Stimulated activated CD8-positive, alpha-beta memory T cell treated with anti-CD3 and anti-CD28 coated beads, Interleukin-15, amount 100 ng/mL, for 1 hour (primary cell): ENCODE data around the gene CDK5RAP2.

Experiments used
- DNase-seq: peaks from one replicate; pipeline ENCODE4 v3.0.0-alpha.2; 2020; ENCODE audit warnings: low read depth

Gene CDK5RAP2

GRCh38 chr9:120436446-120436845 is 143.5 kb downstream of the CDK5RAP2 start:
- DNase-seq: no peak

- DNase-seq: no peak
These were observed 144.9 kb downstream of the CDK5RAP2 start for GRCh38 chr9:120435091-120435490.

- no peak for DNase-seq
These were observed 145.4 kb downstream of the CDK5RAP2 start for GRCh38 chr9:120434532-120434931.

- no peak for DNase-seq
These were observed 146.3 kb downstream of the CDK5RAP2 start for GRCh38 chr9:120433701-120434100.

GRCh38 chr9:120432600-120432999 is 147.4 kb downstream of the CDK5RAP2 start:
- DNase-seq: no peak

GRCh38 chr9:120431268-120431667 is 148.7 kb downstream of the CDK5RAP2 start:
- DNase-seq: no peak

- no peak for DNase-seq
These were observed 155.7 kb downstream of the CDK5RAP2 start for GRCh38 chr9:120424248-120424647.

- DNase-seq: no peak
These were observed 156.2 kb downstream of the CDK5RAP2 start for GRCh38 chr9:120423812-120424211.

- no peak for DNase-seq
These were observed 158.0 kb downstream of the CDK5RAP2 start for GRCh38 chr9:120421977-120422376.

- DNase-seq: no peak
These were observed 161.7 kb downstream of the CDK5RAP2 start for GRCh38 chr9:120418315-120418714.

GRCh38 chr9:120416781-120417427 is 163.1 kb downstream of the CDK5RAP2 start:
- no peak for DNase-seq

- no peak for DNase-seq
These were observed 166.6 kb downstream of the CDK5RAP2 start for GRCh38 chr9:120413121-120414048.

- DNase-seq: no peak
These were observed 167.5 kb downstream of the CDK5RAP2 start for GRCh38 chr9:120412425-120412951.

GRCh38 chr9:120411862-120412424 is 168.0 kb downstream of the CDK5RAP2 start:
- no peak for DNase-seq

GRCh38 chr9:120410925-120411501 is 169.0 kb downstream of the CDK5RAP2 start:
- DNase-seq: no peak

GRCh38 chr9:120408680-120409258 is 171.2 kb downstream of the CDK5RAP2 start:
- DNase-seq: no peak

GRCh38 chr9:120405860-120406259 is 174.1 kb downstream of the CDK5RAP2 start:
- no peak for DNase-seq

GRCh38 chr9:120405134-120405533 is 174.8 kb downstream of the CDK5RAP2 start:
- no peak for DNase-seq

- DNase-seq: no peak
These were observed 176.5 kb downstream of the CDK5RAP2 start for GRCh38 chr9:120403543-120403856.

- DNase-seq: no peak
These were observed 177.0 kb downstream of the CDK5RAP2 start for GRCh38 chr9:120402741-120403542.

GRCh38 chr9:120399940-120400339 is 180.0 kb downstream of the CDK5RAP2 start:
- DNase-seq: no peak
